OCI-LY3 (cell line): ENCODE results near the gene C14orf132.

ENCODE experiments used
- CTCF ChIP-seq: fragments of 200-600, 300-600 bp; sonication (generic); IDR thresholded peaks from 2 replicates; pipeline ENCODE4 v1.5.1; 2014; ENCODE audit warnings: antibody characterized with exemption, low read length, low read depth
- EZH2phosphoT487 ChIP-seq: fragments of 200-600 bp; shearing (Covaris generic); IDR thresholded peaks from 2 replicates; pipeline ENCODE4 v1.6.1; 2018; ENCODE audit warnings: antibody characterized with exemption, mixed run types, low read depth

- TF ChIP-seq CTCF (no peak), EZH2phosphoT487 (no peak)
Measured at GRCh38 chr14:96072076-96072475, 32.9 kb downstream of the C14orf132 start.
